SK-N-SH treated with all-trans-retinoic acid at 6 μM for 48 hours (cell line): Measurements from ENCODE around the gene OR2A12.

ENCODE experiments used
- ATAC-seq: fragments of 200-7000 bp; cut with Tn5 transposase; 3 replicates; pipeline ENCODE4 v1.9.1; 2020; ENCODE audit warnings: mild to moderate bottlenecking, moderate library complexity
- ARNTL ChIP-seq: fragments of 450-650 bp; formaldehyde crosslinking; IDR thresholded peaks from 2 replicates; pipeline ENCODE4 v1.5.0; 2020; ENCODE audit warnings: low read depth, mild to moderate bottlenecking, moderate library complexity, borderline replicate concordance
- BACH2 ChIP-seq: fragments of 250-450 bp; sonication (Bioruptor Pico); IDR thresholded peaks from 2 replicates; pipeline ENCODE4 v1.9.0; 2021; ENCODE audit warnings: mild to moderate bottlenecking, borderline replicate concordance
- CREB5 ChIP-seq: fragments of 250-450 bp; sonication (Bioruptor Pico); IDR thresholded peaks from 2 replicates; pipeline ENCODE4 v1.5.1; 2020; ENCODE audit warnings: low read depth, mild to moderate bottlenecking, moderate library complexity
- CSDC2 ChIP-seq: fragments of 250-450 bp; sonication (Bioruptor Pico); IDR thresholded peaks from 2 replicates; pipeline ENCODE4 v1.5.0; 2020; ENCODE audit warnings: mild to moderate bottlenecking, moderate library complexity
- CSRNP3 ChIP-seq: fragments of 250-450 bp; sonication (Bioruptor Pico); IDR thresholded peaks from 2 replicates; pipeline ENCODE4 v1.5.1; 2021; ENCODE audit warnings: mild to moderate bottlenecking, moderate library complexity
- ESRRG ChIP-seq: fragments of 250-450 bp; sonication (Bioruptor Pico); IDR thresholded peaks from 2 replicates; pipeline ENCODE4 v1.6.1; 2021; ENCODE audit warnings: mild to moderate bottlenecking
- GLIS3 ChIP-seq: fragments of 250-450 bp; sonication (Bioruptor Pico); IDR thresholded peaks from 2 replicates; pipeline ENCODE4 v1.5.0; 2020; ENCODE audit warnings: mild to moderate bottlenecking, moderate library complexity
- ISL1 ChIP-seq: fragments of 250-450 bp; sonication (Bioruptor Pico); IDR thresholded peaks from 2 replicates; pipeline ENCODE4 v2.1.2; 2022; ENCODE audit warnings: mild to moderate bottlenecking, moderate library complexity
- OSR1 ChIP-seq: fragments of 250-450 bp; sonication (Bioruptor Pico); IDR thresholded peaks from 2 replicates; pipeline ENCODE4 v1.8.0; 2022; ENCODE audit warnings: moderate library complexity, mild to moderate bottlenecking, inconsistent platforms
- PATZ1 ChIP-seq: fragments of 250-450 bp; sonication (Bioruptor Pico); IDR thresholded peaks from 2 replicates; pipeline ENCODE4 v1.8.0; 2020; ENCODE audit warnings: mild to moderate bottlenecking, moderate library complexity, borderline replicate concordance
- POU6F1 ChIP-seq: fragments of 250-450 bp; sonication (Bioruptor Pico); IDR thresholded peaks from 2 replicates; pipeline ENCODE4 v1.8.0; 2021; ENCODE audit warnings: low read depth, mild to moderate bottlenecking, moderate library complexity, borderline replicate concordance
- PPARA ChIP-seq: fragments of 250-450 bp; sonication (Bioruptor Pico); IDR thresholded peaks from 2 replicates; pipeline ENCODE4 v1.5.0; 2020; ENCODE audit warnings: mild to moderate bottlenecking, borderline replicate concordance
- SNAI2 ChIP-seq: fragments of 250-450 bp; sonication (Bioruptor Pico); IDR thresholded peaks from 2 replicates; pipeline ENCODE4 v1.5.0; 2020; ENCODE audit warnings: mild to moderate bottlenecking, moderate library complexity
- TCF4 ChIP-seq: fragments of 250-450 bp; sonication (Bioruptor Pico); IDR thresholded peaks from 2 replicates; pipeline ENCODE4 v1.8.0; 2021; ENCODE audit warnings: mild to moderate bottlenecking, moderate library complexity, borderline replicate concordance
- TOX ChIP-seq: fragments of 250-450 bp; sonication (Bioruptor Pico); IDR thresholded peaks from 2 replicates; pipeline ENCODE4 v1.8.0; 2021; ENCODE audit warnings: mild to moderate bottlenecking, moderate library complexity, borderline replicate concordance
- TSHZ2 ChIP-seq: fragments of 250-450 bp; sonication (Bioruptor Pico); IDR thresholded peaks from 2 replicates; pipeline ENCODE4 v1.5.0; 2020; ENCODE audit warnings: mild to moderate bottlenecking, moderate library complexity
- ZC3H10 ChIP-seq: fragments of 250-450 bp; sonication (Bioruptor Pico); IDR thresholded peaks from 2 replicates; pipeline ENCODE4 v1.5.1; 2021; ENCODE audit warnings: mild to moderate bottlenecking, moderate library complexity
- ZFP3 ChIP-seq: fragments of 250-450 bp; sonication (Bioruptor Pico); IDR thresholded peaks from 2 replicates; pipeline ENCODE4 v1.5.0; 2020; ENCODE audit warnings: mild to moderate bottlenecking, moderate library complexity
- ZFP30 ChIP-seq: fragments of 450-650 bp; formaldehyde crosslinking; IDR thresholded peaks from 2 replicates; pipeline ENCODE4 v1.5.0; 2022; ENCODE audit warnings: mild to moderate bottlenecking, moderate library complexity
- ZNF70 ChIP-seq: fragments of 450-650 bp; formaldehyde crosslinking; IDR thresholded peaks from 2 replicates; pipeline ENCODE4 v1.5.0; 2020; ENCODE audit warnings: mild to moderate bottlenecking, moderate library complexity
- ZNF8 ChIP-seq: fragments of 450-650 bp; formaldehyde crosslinking; IDR thresholded peaks from 2 replicates; pipeline ENCODE4 v1.5.0; 2020; ENCODE audit warnings: mild to moderate bottlenecking, moderate library complexity

Gene OR2A12

GRCh38 chr7:144069511-144069910, 16.6 kb upstream of the OR2A12 start, which contains the start of gene OR2A25:
TSS of gene OR2A25 (plus strand) at chr7:144069811. CDS start at chr7:144074220, 4,409 bp downstream.
- no peak for TF ChIP-seq TSHZ2 (CRISPR knock-in tag)
- TF ChIP-seq OSR1 = no peak
- TF ChIP-seq GLIS3 (CRISPR knock-in tag) = no peak
- no peak for TF ChIP-seq POU6F1 (CRISPR knock-in tag)
- TF ChIP-seq CSDC2 (CRISPR knock-in tag) = no peak
- no peak for TF ChIP-seq TCF4 (CRISPR knock-in tag)
- TF ChIP-seq ARNTL (CRISPR knock-in tag) = no peak
- no peak for TF ChIP-seq ISL1 (CRISPR knock-in tag)
- no peak for TF ChIP-seq ZFP30 (CRISPR knock-in tag)
- no peak for TF ChIP-seq ZNF70 (CRISPR knock-in tag)
- no peak for TF ChIP-seq ZFP3 (CRISPR knock-in tag)
- ATAC-seq = no peak

- TF ChIP-seq PATZ1 (CRISPR knock-in tag) = no peak
- no peak for TF ChIP-seq SNAI2 (CRISPR knock-in tag)
- TF ChIP-seq, all 23 proteins: peak for 0
These were observed 16.1 kb upstream of the OR2A12 start for GRCh38 chr7:144069953-144070352.

GRCh38 chr7:144074374-144074773, 11.7 kb upstream of the OR2A12 start:
- no peak for ATAC-seq
- TF ChIP-seq CSRNP3 (no peak), TSHZ2 (CRISPR knock-in tag) (no peak), ZNF70 (CRISPR knock-in tag) (no peak), ESRRG (no peak), BACH2 (CRISPR knock-in tag) (no peak), OSR1 (no peak), TCF4 (CRISPR knock-in tag) (no peak), CREB5 (CRISPR knock-in tag) (no peak), TOX (CRISPR knock-in tag) (no peak), PATZ1 (CRISPR knock-in tag) (no peak), ZNF8 (CRISPR knock-in tag) (no peak), ARNTL (CRISPR knock-in tag) (no peak), ISL1 (CRISPR knock-in tag) (no peak), ZFP3 (CRISPR knock-in tag) (no peak), CSDC2 (CRISPR knock-in tag) (no peak), ZC3H10 (no peak), GLIS3 (CRISPR knock-in tag) (no peak), PPARA (CRISPR knock-in tag) (no peak), SNAI2 (CRISPR knock-in tag) (no peak)

More at GRCh38 chr7:144069953-144070352, 16.1 kb upstream of the OR2A12 start:
- no peak for ATAC-seq
